HG03103 (cell line): ENCODE data around the gene EIF3B.
"Not testable (repeated sequence)": the region's sequence is repeated elsewhere in the genome, so short reads cannot be mapped to it uniquely, and the experiment has no call there.

Experiments used
- ATAC-seq: cut with Tn5 transposase; IDR thresholded peaks from one replicate; pipeline ENCODE4 v1.9.1; 2021; ENCODE audit warnings: low read depth; ENCODE audit not compliant: unreplicated experiment

The EIF3B gene

GRCh38 chr7:2336626-2337299 lies 17.9 kb upstream of the EIF3B start:
- ATAC-seq: no peak

GRCh38 chr7:2347351-2348063 lies 7.1 kb upstream of the EIF3B start:
- not testable (repeated sequence) for ATAC-seq

GRCh38 chr7:2350055-2350454 lies 4.6 kb upstream of the EIF3B start:
- no peak for ATAC-seq

- no peak for ATAC-seq
Observed at GRCh38 chr7:2350861-2351260, 3.8 kb upstream of the EIF3B start.

GRCh38 chr7:2353113-2353935 lies 1.3 kb upstream of the EIF3B start:
- no peak for ATAC-seq

GRCh38 chr7:2353936-2354185 lies 766 bp upstream of the EIF3B start:
- ATAC-seq: peak; percentile 46

- ATAC-seq: no peak
Observed at GRCh38 chr7:2354939-2355704, 495 bp downstream of the EIF3B start.

- ATAC-seq: no peak
Observed at GRCh38 chr7:2355705-2356008, 1.0 kb downstream of the EIF3B start.

GRCh38 chr7:2357165-2357564 lies 2.5 kb downstream of the EIF3B start:
- ATAC-seq: no peak

- ATAC-seq: no peak
Observed at GRCh38 chr7:2357571-2357970, 2.9 kb downstream of the EIF3B start.

GRCh38 chr7:2358968-2359527 lies 4.4 kb downstream of the EIF3B start:
- no peak for ATAC-seq

- no peak for ATAC-seq
Observed at GRCh38 chr7:2359610-2360009, 5.0 kb downstream of the EIF3B start.

- no peak for ATAC-seq
Observed at GRCh38 chr7:2360796-2361195, 6.2 kb downstream of the EIF3B start.

GRCh38 chr7:2362385-2363088 lies 7.9 kb downstream of the EIF3B start:
- no peak for ATAC-seq

GRCh38 chr7:2369139-2369538 lies 14.5 kb downstream of the EIF3B start:
- ATAC-seq: no peak

- no peak for ATAC-seq
Observed at GRCh38 chr7:2371329-2371728, 16.7 kb downstream of the EIF3B start.

GRCh38 chr7:2372724-2373123 lies 18.1 kb downstream of the EIF3B start:
- no peak for ATAC-seq

GRCh38 chr7:2373124-2373556 lies 18.5 kb downstream of the EIF3B start:
- ATAC-seq: no peak

- ATAC-seq: no peak
Observed at GRCh38 chr7:2373646-2374045, 19.0 kb downstream of the EIF3B start.

- ATAC-seq: no peak
Observed at GRCh38 chr7:2374401-2374800, 19.8 kb downstream of the EIF3B start.
